ENCODE data around the gene CCDC78. TPM values are rescaled to one million over a fixed set of nuclear protein-coding genes. Genes with fewer than 3 reads are reported as not detected.
A peak's percentile ranks its signal among the peaks of the same experiment; 100 is the strongest.

Gene CCDC78
- total RNA-seq, 1 donor from 2014 or later = 1.3 TPM

- peak; percentile 44 for DNase-seq (ENCODE audit: low read depth, low spot score)
Observed at GRCh38 chr16:679814-680624, 46.2 kb downstream of the CCDC78 start, which contains the start of gene STUB1. Gene STUB1, plus strand, starts transcription at chr16:680410. Its CDS starts 116 bp downstream, at chr16:680526.

- DNase-seq (ENCODE audit: low read depth, low spot score) = no peak
Observed at GRCh38 chr16:678858-679813, 47.1 kb downstream of the CCDC78 start.

- no peak for DNase-seq (ENCODE audit: low read depth, low spot score)
Observed at GRCh38 chr16:678209-678857, 47.9 kb downstream of the CCDC78 start.

- DNase-seq (ENCODE audit: low read depth, low spot score) = no peak
Observed at GRCh38 chr16:677316-678190, 48.7 kb downstream of the CCDC78 start.

GRCh38 chr16:676913-677312, 49.3 kb downstream of the CCDC78 start:
- DNase-seq (ENCODE audit: low read depth, low spot score) = no peak

- DNase-seq (ENCODE audit: low read depth, low spot score) = no peak
Observed at GRCh38 chr16:676565-676902, 49.7 kb downstream of the CCDC78 start.

GRCh38 chr16:675884-676564, 50.2 kb downstream of the CCDC78 start:
- DNase-seq (ENCODE audit: low read depth, low spot score) = no peak

GRCh38 chr16:674968-675883, 51.0 kb downstream of the CCDC78 start, which contains the start of gene RHBDL1:
Gene RHBDL1, plus strand, starts transcription at chr16:675671. Its CDS starts 120 bp downstream, at chr16:675791.
- DNase-seq (ENCODE audit: low read depth, low spot score) = no peak

- no peak for DNase-seq (ENCODE audit: low read depth, low spot score)
Observed at GRCh38 chr16:674214-674881, 51.9 kb downstream of the CCDC78 start.

GRCh38 chr16:673399-673991, 52.7 kb downstream of the CCDC78 start:
- no peak for DNase-seq (ENCODE audit: low read depth, low spot score)

- no peak for DNase-seq (ENCODE audit: low read depth, low spot score)
Observed at GRCh38 chr16:672851-673250, 53.4 kb downstream of the CCDC78 start.

Other genes starting within 250 kb of the CCDC78 start
- gene CAPN15, start 198.7 kb downstream of the CCDC78 start, total RNA-seq = 39.0 and 40.7 TPM in 2 replicates
- gene PRR35, start 166.0 kb downstream of the CCDC78 start, total RNA-seq = not detected in 2 replicates
- gene NHLRC4, start 159.4 kb downstream of the CCDC78 start, total RNA-seq = 0.71 and 2.1 TPM in 2 replicates
- 21.0 and 24.1 TPM in 2 replicates for gene PIGQ, start 156.5 kb downstream of the CCDC78 start, total RNA-seq
- gene RAB40C, start 136.4 kb downstream of the CCDC78 start, total RNA-seq = 11.9 and 12.9 TPM in 2 replicates
- 0.07 TPM in 2 replicates for gene WFIKKN1, start 95.5 kb downstream of the CCDC78 start, total RNA-seq
- 61.9 and 101 TPM in 2 replicates for gene METTL26, start 90.1 kb downstream of the CCDC78 start, total RNA-seq
- gene MCRIP2, start 84.6 kb downstream of the CCDC78 start, total RNA-seq = 14.2 and 22.3 TPM in 2 replicates
- gene WDR90, start 77.1 kb downstream of the CCDC78 start, total RNA-seq = 10.7 and 14.8 TPM in 2 replicates
- gene RHOT2, start 58.3 kb downstream of the CCDC78 start, total RNA-seq = 36.0 and 37.2 TPM in 2 replicates
- 0.71 and 0.73 TPM in 2 replicates for gene RHBDL1, start 50.8 kb downstream of the CCDC78 start, total RNA-seq
- 131 and 146 TPM in 2 replicates for gene STUB1, start 46.0 kb downstream of the CCDC78 start, total RNA-seq
- 28.8 and 30.9 TPM in 2 replicates for gene JMJD8, start 42.1 kb downstream of the CCDC78 start, total RNA-seq
- 4.0 and 4.7 TPM in 2 replicates for gene WDR24, start 36.0 kb downstream of the CCDC78 start, total RNA-seq
- 0.04 and 0.20 TPM in 2 replicates for gene FBXL16, start 20.6 kb downstream of the CCDC78 start, total RNA-seq
- 30.9 and 68.3 TPM in 2 replicates for gene METRN, start 11.3 kb downstream of the CCDC78 start, total RNA-seq
- gene ANTKMT, start 5.3 kb downstream of the CCDC78 start, total RNA-seq = 23.1 and 28.8 TPM in 2 replicates
- gene HAGHL, start 663 bp upstream of the CCDC78 start, total RNA-seq = 6.4 and 17.6 TPM in 2 replicates
- gene CIAO3, start 14.6 kb upstream of the CCDC78 start, total RNA-seq = 32.9 and 48.5 TPM in 2 replicates
- gene MSLN, start 34.3 kb upstream of the CCDC78 start, total RNA-seq = not detected in 2 replicates
- gene RPUSD1, start 61.9 kb upstream of the CCDC78 start, total RNA-seq = 41.9 and 45.0 TPM in 2 replicates
- 14.2 and 21.4 TPM in 2 replicates for gene CHTF18, start 62.2 kb upstream of the CCDC78 start, total RNA-seq
- gene GNG13, start 74.3 kb upstream of the CCDC78 start, total RNA-seq = not detected in 2 replicates
- 8.2 and 12.9 TPM in 2 replicates for gene LMF1, start 244.5 kb upstream of the CCDC78 start, total RNA-seq

Data from pulmonary artery endothelial cell (primary cell).